HepG2 (cell line): ENCODE data around the gene HECTD4. TPM values are rescaled to one million over a fixed set of nuclear protein-coding genes. Genes with fewer than 3 reads are reported as not detected.

Experiments used
- ATAC-seq: fragments of 200-7000 bp; cut with Tn5 transposase; 3 replicates; pipeline ENCODE4 v1.9.1; 2020; ENCODE audit warnings: mild to moderate bottlenecking, moderate library complexity
- BruUV-seq: library from RNA; stranded (reverse); fragments of 400-500 nt; replicated peaks from 2 replicates; lab custom pipeline; 2021; lab: Mats Ljungman, UMichigan
- CTCF ChIA-PET: fragments of 300-600 bp; formaldehyde crosslinking; extraction: SDS; loops from one replicate; lab custom pipeline; 2021; ENCODE audit warnings: low total read pairs, inconsistent platforms, low intra/inter-chr PET ratio; lab: Yijun Ruan, JAX
- POLR2A ChIA-PET: fragments of 350-600 bp; sonication (Branson Sonifier 250); formaldehyde crosslinking; loops from one replicate; lab custom pipeline; 2020; ENCODE audit warnings: antibody characterized with exemption, inconsistent platforms; lab: Yijun Ruan, JAX
- DNase-seq: peaks from one replicate; pipeline ENCODE4 v3.0.0-alpha.2; 2015; ENCODE audit warnings: low spot score
- FAIRE-seq: peaks from 3 replicates; lab custom pipeline; 2011; peaks lifted over from hg19 to GRCh38; lab: Jason Lieb, UNC
- H2AFZ ChIP-seq: one replicate; pipeline ENCODE4 v1.6.1; 2011; ENCODE audit warnings: low read length, inconsistent platforms
- H3K27ac ChIP-seq: fragments of 300-600 bp; 3 replicates; pipeline ENCODE4 v1.8.0; 2011; ENCODE audit warnings: mixed run types, mild to moderate bottlenecking, mixed read lengths, low read length, inconsistent platforms; ENCODE audit not compliant: insufficient read depth; ENCODE audit errors: extremely low read length
- H3K27me3 ChIP-seq, 2 experiments: fragments of 200-600 bp in 1 of 2; 2 replicates in 1 of 2; 3 replicates in 1 of 2; pipeline versions ENCODE4 v1.6.0 to v1.8.0; 2011; ENCODE audit warnings: low read length in 2 of 2, mild to moderate bottlenecking in 2 of 2, moderate library complexity in 2 of 2, inconsistent platforms in 1 of 2; ENCODE audit not compliant: insufficient read depth in 2 of 2, control insufficient read depth in 1 of 2
- H3K36me3 ChIP-seq, 2 experiments: fragments of 200-600 bp in 1 of 2; replicated peaks in 1 of 2; 2 replicates in 1 of 2; 3 replicates in 1 of 2; pipeline versions ENCODE4 v1.5.1 to v1.8.0; 2011; ENCODE audit warnings: low read length in 2 of 2, inconsistent platforms in 1 of 2; ENCODE audit not compliant: insufficient read depth in 2 of 2, control insufficient read depth in 1 of 2
- H3K4me1 ChIP-seq: 2 replicates; pipeline ENCODE4 v1.5.1; 2012; ENCODE audit warnings: low read length, inconsistent platforms; ENCODE audit not compliant: insufficient read depth
- H3K4me2 ChIP-seq: 2 replicates; pipeline ENCODE4 v1.6.0; 2011; ENCODE audit warnings: low read depth, low read length, inconsistent platforms
- H3K4me3 ChIP-seq, 3 experiments: fragments of 200-600 bp in 1 of 3; sonication (generic), shearing (Covaris generic) in 1 of 3; replicated peaks in 1 of 3; 2 replicates each; pipeline ENCODE4 v1.5.1; 2011 to 2016; ENCODE audit warnings: low read length in 3 of 3, inconsistent platforms in 2 of 3, low read depth in 2 of 3, mild to moderate bottlenecking in 2 of 3, control low read depth in 1 of 3, mixed read lengths in 1 of 3; ENCODE audit not compliant: insufficient read depth in 1 of 3
- H3K79me2 ChIP-seq: one replicate; pipeline ENCODE4 v1.6.1; 2011; ENCODE audit warnings: low read length, inconsistent platforms; ENCODE audit not compliant: insufficient read depth
- H3K9ac ChIP-seq: 2 replicates; pipeline ENCODE4 v1.6.0; 2011; ENCODE audit warnings: mild to moderate bottlenecking, low read depth, low read length, inconsistent platforms; ENCODE audit not compliant: insufficient read depth
- H3K9me3 ChIP-seq: 2 replicates; pipeline ENCODE4 v1.5.1; 2012; ENCODE audit warnings: mild to moderate bottlenecking, low read length
- H4K20me1 ChIP-seq: 2 replicates; pipeline ENCODE4 v1.6.0; 2011; ENCODE audit warnings: inconsistent platforms, mild to moderate bottlenecking, low read length, moderate library complexity; ENCODE audit not compliant: insufficient read depth
- AGO2 ChIP-seq: fragments of 200-400 bp; formaldehyde crosslinking; optimal IDR thresholded peaks from 2 replicates; pipeline ENCODE3; 2017; ENCODE audit warnings: mild to moderate bottlenecking, low read depth, low read length, moderate library complexity
- AKNA ChIP-seq: sonication (generic); formaldehyde crosslinking; IDR thresholded peaks from 2 replicates; pipeline ENCODE4 v1.4.0; 2020; ENCODE audit warnings: missing genetic modification reagents, borderline replicate concordance
- ATF2 ChIP-seq: sonication (generic); formaldehyde crosslinking; IDR thresholded peaks from 2 replicates; pipeline ENCODE4 v1.4.0; 2020; ENCODE audit warnings: missing genetic modification reagents
- ATM ChIP-seq: fragments of 450-650 bp; IDR thresholded peaks from 2 replicates; pipeline ENCODE4 v1.7.1; 2017; ENCODE audit warnings: mild to moderate bottlenecking, borderline replicate concordance
- ELF4 ChIP-seq: sonication (generic); formaldehyde crosslinking; IDR thresholded peaks from 2 replicates; pipeline ENCODE4 v1.5.0; 2020; ENCODE audit warnings: missing genetic modification reagents, mild to moderate bottlenecking, moderate library complexity, borderline replicate concordance
- IKZF4 ChIP-seq: sonication (generic); formaldehyde crosslinking; IDR thresholded peaks from 2 replicates; pipeline ENCODE4 v1.5.1; 2020; ENCODE audit warnings: borderline replicate concordance, mild to moderate bottlenecking, low read depth, missing genetic modification reagents; ENCODE audit errors: not compliant biosample characterization
- KLF16 ChIP-seq, 2 experiments: sonication (generic) in 1 of 2; formaldehyde crosslinking in 1 of 2; IDR thresholded peaks; 2 replicates each; pipeline versions ENCODE4 v1.6.1 to v1.8.0; 2016 to 2023; ENCODE audit warnings: missing genetic modification reagents in 2 of 2, missing compliant biosample characterization in 1 of 2
- MED8 ChIP-seq: sonication (generic); formaldehyde crosslinking; IDR thresholded peaks from 2 replicates; pipeline ENCODE4 v1.8.1; 2023; ENCODE audit warnings: mild to moderate bottlenecking, missing genetic modification reagents; ENCODE audit not compliant: insufficient replicate concordance
- PCBP2 ChIP-seq: fragments of 200-400 bp; formaldehyde crosslinking; optimal IDR thresholded peaks from 2 replicates; pipeline ENCODE3; 2018; ENCODE audit warnings: low read length, low read depth; ENCODE audit not compliant: poor library complexity, severe bottlenecking
- SCMH1 ChIP-seq: sonication (generic); formaldehyde crosslinking; IDR thresholded peaks from 2 replicates; pipeline ENCODE4 v1.9.0; 2021; ENCODE audit warnings: missing genetic modification reagents, mild to moderate bottlenecking, borderline replicate concordance
- SMYD3 ChIP-seq: sonication (generic); formaldehyde crosslinking; IDR thresholded peaks from 2 replicates; pipeline ENCODE4 v1.8.1; 2023; ENCODE audit warnings: mild to moderate bottlenecking, missing genetic modification reagents
- ZBTB44 ChIP-seq: sonication (generic); formaldehyde crosslinking; IDR thresholded peaks from 2 replicates; pipeline ENCODE4 v1.4.0; 2020; ENCODE audit warnings: missing genetic modification reagents
- ZNF333 ChIP-seq: sonication (generic); formaldehyde crosslinking; IDR thresholded peaks from 2 replicates; pipeline ENCODE4 v1.4.0; 2020; ENCODE audit warnings: mild to moderate bottlenecking, missing genetic modification reagents, borderline replicate concordance
- WGBS: methylation state at CpG from one replicate; pipeline ENCODE4 v1.1.6; 2017; ENCODE audit warnings: low lambda C conversion rate; 5-methylcytosine and 5-hydroxymethylcytosine counted together
- in situ Hi-C: cut with HindIII; loops from 2 replicates; pipeline ENCODE4 v1.10.0; 2017; ENCODE audit warnings: low pct_unique_long_range_greater_than_20kb; ENCODE audit not compliant: extremely low pct_ligation_motif_present
- intact Hi-C: fragments of 100-400 bp; cut with micrococcal nuclease; formaldehyde crosslinking; loops from one replicate; pipeline ENCODE4 v1.10.0; 2022; ENCODE audit not compliant: unreplicated experiment
- polyA plus RNA-seq, 8 experiments: library from polyadenylated mRNA; depleted of rRNA in 3 of 8; stranded (reverse) in 7 of 8; unstranded in 1 of 8; fragments of >200 nt; fragmentation: Illumina TruSeq in 4 of 8; extraction: Trizol in 4 of 8; gene quantifications; 2 replicates each; pipeline versions ENCODE4 v1.2.1 to v1.2.3, GENCODE V29; 2011 to 2016; ENCODE audit warnings: low read depth in 4 of 8, missing spikeins in 1 of 8, mixed read lengths in 1 of 8; ENCODE audit not compliant: insufficient read depth in 1 of 8
- total RNA-seq, 5 experiments: library from RNA; depleted of rRNA; stranded (reverse); fragments of >200 nt; fragmentation: Illumina TruSeq; extraction: Trizol; gene quantifications; 2 replicates each; pipeline ENCODE4 v1.2.3, GENCODE V29; 2016; ENCODE audit warnings: low read depth in 1 of 5
- TF ChIP-seq, protein P1 (sequence below): sonication (generic); formaldehyde crosslinking; IDR thresholded peaks from 2 replicates; pipeline ENCODE4 v1.5.1; 2020; ENCODE audit warnings: mild to moderate bottlenecking, moderate library complexity, missing genetic modification reagents

The HECTD4 gene
- total and polyA plus RNA-seq, 2 of the 13 experiments (the other 11 are each of a cell fraction or from before 2014, with no cell fraction given) = 9.0 to 11.4 TPM

DNA sequence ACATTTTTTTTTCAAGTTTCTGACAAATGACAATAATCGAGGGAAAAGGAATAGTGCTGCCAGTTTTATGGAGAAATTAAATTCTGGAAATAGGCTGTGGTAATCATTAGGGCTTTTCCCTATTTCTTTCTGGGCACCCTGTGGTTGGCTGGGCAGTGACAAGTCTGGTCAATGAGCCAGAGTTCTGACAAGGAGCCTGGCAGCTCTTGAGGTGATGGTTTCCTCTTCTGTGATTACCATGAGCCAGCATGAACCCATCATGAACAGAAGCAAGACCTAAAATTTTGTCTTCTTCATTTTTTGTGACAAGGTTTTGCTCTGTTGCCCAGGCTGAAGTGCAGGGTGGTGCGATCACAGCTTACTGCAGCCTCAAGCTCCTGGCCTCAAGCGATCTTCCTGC lies 141.1 kb downstream of the HECTD4 start:
- H3K27me3 ChIP-seq = no peaks in the 10 kb centered on the region
- no peak overlapping the region for H3K9ac ChIP-seq
- BruUV-seq = no TSS peak
- peaks cover 7% of the 10 kb centered on the region; the same call in 1 of the 2 replicates for H3K4me1 ChIP-seq
- peaks cover 4 to 35% of the 10 kb centered on the region in 2 experiments for H3K36me3 ChIP-seq
- H3K4me3 ChIP-seq = no peak overlapping the region
- FAIRE-seq (no peak), ATAC-seq (no peak), DNase-seq (no peak)
- no peaks in the 10 kb centered on the region for H4K20me1 ChIP-seq
- no peak overlapping the region for H3K4me2 ChIP-seq
- intact Hi-C loops = no loop called here
- no peak overlapping the region for H2AFZ ChIP-seq
- in situ Hi-C loops = no loop called here
- no peak for TF ChIP-seq ATF2 (CRISPR knock-in tag)
- TF ChIP-seq KLF16 (CRISPR knock-in tag; IDR thresholded peaks at IDR 0.05) = no peak
- TF ChIP-seq ELF4 = no peak
- no peak for TF ChIP-seq ATM
- TF ChIP-seq ZBTB44 = no peak
- TF ChIP-seq SCMH1 (CRISPR knock-in tag) = no peak
- no peak for TF ChIP-seq SMYD3 (CRISPR knock-in tag)
- no peak for TF ChIP-seq AGO2
- no peak for TF ChIP-seq AKNA
- TF ChIP-seq PCBP2 = no peak
- no peak for TF ChIP-seq IKZF4 (CRISPR knock-in tag)
- TF ChIP-seq, protein P1, sequence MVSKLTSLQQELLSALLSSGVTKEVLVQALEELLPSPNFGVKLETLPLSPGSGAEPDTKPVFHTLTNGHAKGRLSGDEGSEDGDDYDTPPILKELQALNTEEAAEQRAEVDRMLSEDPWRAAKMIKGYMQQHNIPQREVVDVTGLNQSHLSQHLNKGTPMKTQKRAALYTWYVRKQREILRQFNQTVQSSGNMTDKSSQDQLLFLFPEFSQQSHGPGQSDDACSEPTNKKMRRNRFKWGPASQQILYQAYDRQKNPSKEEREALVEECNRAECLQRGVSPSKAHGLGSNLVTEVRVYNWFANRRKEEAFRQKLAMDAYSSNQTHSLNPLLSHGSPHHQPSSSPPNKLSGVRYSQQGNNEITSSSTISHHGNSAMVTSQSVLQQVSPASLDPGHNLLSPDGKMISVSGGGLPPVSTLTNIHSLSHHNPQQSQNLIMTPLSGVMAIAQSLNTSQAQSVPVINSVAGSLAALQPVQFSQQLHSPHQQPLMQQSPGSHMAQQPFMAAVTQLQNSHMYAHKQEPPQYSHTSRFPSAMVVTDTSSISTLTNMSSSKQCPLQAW = no peak
- TF ChIP-seq ZNF333 = no peak
- TF ChIP-seq MED8 (CRISPR knock-in tag) = no peak
- no peaks in the 10 kb centered on the region for H3K9me3 ChIP-seq
- 83% methylated on average over 3 of the region's 3 CpGs for WGBS
- POLR2A ChIA-PET = no interaction called here
- CTCF ChIA-PET = no interaction called here
- no peak overlapping the region for H3K27ac ChIP-seq
- H3K79me2 ChIP-seq = no peaks in the 10 kb centered on the region
